Mesodermal cell (in vitro differentiated cells): Measurements from ENCODE around the gene PRR5.

Experiments used
- H3K27ac ChIP-seq: 2 replicates; pipeline ENCODE4 v1.7.0; 2013; ENCODE audit warnings: mild to moderate bottlenecking, low read depth, low read length, moderate library complexity; ENCODE audit not compliant: severe bottlenecking
- H3K36me3 ChIP-seq: 2 replicates; pipeline ENCODE4 v1.7.1; 2013; ENCODE audit warnings: mild to moderate bottlenecking, low read length, moderate library complexity; ENCODE audit not compliant: control insufficient read depth, insufficient read depth
- H3K4me1 ChIP-seq: one replicate; pipeline ENCODE4 v1.7.1; 2013; ENCODE audit warnings: mild to moderate bottlenecking, low read length; ENCODE audit not compliant: insufficient read depth, control insufficient read depth, poor library complexity, severe bottlenecking
- H3K4me3 ChIP-seq: 2 replicates; pipeline ENCODE4 v1.7.0; 2013; ENCODE audit warnings: low read length, control low read depth, mild to moderate bottlenecking; ENCODE audit not compliant: insufficient read depth, poor library complexity, severe bottlenecking; ENCODE audit errors: extremely low read depth
- H3K9me3 ChIP-seq: 2 replicates; pipeline ENCODE4 v1.7.1; 2013; ENCODE audit warnings: mild to moderate bottlenecking, low read length, moderate library complexity; ENCODE audit not compliant: control insufficient read depth
- WGBS, 2 experiments: methylation state at CpG; one replicate each; pipeline ENCODE4 v1.1.5; 2013; ENCODE audit warnings: missing lambda C conversion rate in 2 of 2; ENCODE audit not compliant: insufficient coverage in 2 of 2; 5-methylcytosine and 5-hydroxymethylcytosine counted together

Gene PRR5

GRCh38 chr22:44707178-44707577 is 5.2 kb downstream of the PRR5 start:
- Histone ChIP-seq H3K9me3 (no peaks in the 10 kb centered on the region), H3K4me3 (no peak overlapping the region), H3K27ac (no peak overlapping the region), H3K4me1 (peaks cover 11% of the 10 kb centered on the region), H3K36me3 (peaks cover 6% of the 10 kb centered on the region)
- 90 to 97% methylated on average over 3 to 4 of the region's 10 CpGs for WGBS, 2 experiments

GRCh38 chr22:44707752-44708151 is 5.7 kb downstream of the PRR5 start:
- Histone ChIP-seq H3K9me3 (no peaks in the 10 kb centered on the region), H3K36me3 (peaks cover 6% of the 10 kb centered on the region), H3K4me3 (no peak overlapping the region), H3K4me1 (peaks cover 11% of the 10 kb centered on the region), H3K27ac (no peak overlapping the region)
- 83 to 84% methylated on average over 9 to 10 of the region's 11 CpGs for WGBS, 2 experiments

- Histone ChIP-seq H3K36me3 (peaks cover 6% of the 10 kb centered on the region), H3K9me3 (no peaks in the 10 kb centered on the region), H3K4me1 (peaks cover 8% of the 10 kb centered on the region), H3K4me3 (no peak overlapping the region), H3K27ac (no peak overlapping the region)
- WGBS, 2 experiments: 89 to 92% methylated on average over 4 to 6 of the region's 12 CpGs
These were observed 7.9 kb downstream of the PRR5 start for GRCh38 chr22:44709881-44710392.

- WGBS, 2 experiments: 93 to 94% methylated on average over 13 to 19 of the region's 23 CpGs
- H3K27ac ChIP-seq: no peak overlapping the region
These were observed 8.7 kb downstream of the PRR5 start for GRCh38 chr22:44710474-44711240.

GRCh38 chr22:44711241-44711560 is 9.2 kb downstream of the PRR5 start:
- Histone ChIP-seq H3K9me3 (no peaks in the 10 kb centered on the region), H3K36me3 (peaks cover 18% of the 10 kb centered on the region), H3K4me3 (no peak overlapping the region), H3K4me1 (peaks cover 8% of the 10 kb centered on the region), H3K27ac (no peak overlapping the region)
- WGBS, 2 experiments: 81 to 87% methylated on average over 4 of the region's 4 CpGs

More at GRCh38 chr22:44710474-44711240, 8.7 kb downstream of the PRR5 start:
- Histone ChIP-seq H3K4me1 (peaks cover 8% of the 10 kb centered on the region), H3K4me3 (no peak overlapping the region), H3K36me3 (peaks cover 12% of the 10 kb centered on the region), H3K9me3 (no peaks in the 10 kb centered on the region)

- peaks cover 23% of the 10 kb centered on the region for H3K36me3 ChIP-seq
- H3K4me3 ChIP-seq: no peak overlapping the region
- no peaks in the 10 kb centered on the region for H3K9me3 ChIP-seq
- no peak overlapping the region for H3K27ac ChIP-seq
- H3K4me1 ChIP-seq: peaks cover 8% of the 10 kb centered on the region
- whole genome bisulfite sequencing, 2 experiments: 93 to 94% methylated on average over 22 to 23 of the region's 23 CpGs
These were observed 9.9 kb downstream of the PRR5 start for GRCh38 chr22:44711690-44712555.

GRCh38 chr22:44712962-44713361 is 11.0 kb downstream of the PRR5 start:
- Histone ChIP-seq H3K4me1 (peaks cover 2% of the 10 kb centered on the region), H3K4me3 (no peak overlapping the region)
- WGBS, 2 experiments: 92 to 93% methylated on average over 7 to 8 of the region's 8 CpGs

GRCh38 chr22:44714703-44715350 is 12.8 kb downstream of the PRR5 start:
- WGBS, 2 experiments: 88 to 93% methylated on average over 17 to 18 of the region's 18 CpGs
- H3K4me3 ChIP-seq: no peak overlapping the region
- no peaks in the 10 kb centered on the region for H3K4me1 ChIP-seq
- no peaks in the 10 kb centered on the region for H3K9me3 ChIP-seq
- H3K27ac ChIP-seq: no peak overlapping the region
- peaks cover 30% of the 10 kb centered on the region for H3K36me3 ChIP-seq

More at GRCh38 chr22:44712962-44713361, 11.0 kb downstream of the PRR5 start:
- H3K9me3 ChIP-seq: no peaks in the 10 kb centered on the region
- H3K36me3 ChIP-seq: peaks cover 29% of the 10 kb centered on the region
- no peak overlapping the region for H3K27ac ChIP-seq

GRCh38 chr22:44718418-44718817 is 16.4 kb downstream of the PRR5 start:
- H3K27ac ChIP-seq: no peak overlapping the region
- H3K9me3 ChIP-seq: no peaks in the 10 kb centered on the region
- peaks cover 39% of the 10 kb centered on the region for H3K36me3 ChIP-seq
- H3K4me1 ChIP-seq: no peaks in the 10 kb centered on the region
- WGBS, 2 experiments: 100% methylated on average over 2 of the region's 3 CpGs; no CpG with 5 or more reads in 1 of the 2 experiments
- no peak overlapping the region for H3K4me3 ChIP-seq

- Histone ChIP-seq H3K4me1 (no peaks in the 10 kb centered on the region), H3K4me3 (no peak overlapping the region), H3K27ac (no peak overlapping the region), H3K36me3 (peaks cover 42% of the 10 kb centered on the region), H3K9me3 (no peaks in the 10 kb centered on the region)
- 80 to 89% methylated on average over 12 to 13 of the region's 13 CpGs for WGBS, 2 experiments
These were observed 17.8 kb downstream of the PRR5 start for GRCh38 chr22:44719586-44720368.
